HepG2 (cell line): ENCODE results near the gene SPINK5. TPM values are rescaled to one million over a fixed set of nuclear protein-coding genes. Genes with fewer than 3 reads are reported as not detected.

Source experiments
- ATAC-seq: fragments of 200-7000 bp; cut with Tn5 transposase; 3 replicates; pipeline ENCODE4 v1.9.1; 2020; ENCODE audit warnings: mild to moderate bottlenecking, moderate library complexity
- BruUV-seq: library from RNA; stranded (reverse); fragments of 400-500 nt; replicated peaks from 2 replicates; lab custom pipeline; 2021; lab: Mats Ljungman, UMichigan
- CTCF ChIA-PET: fragments of 300-600 bp; formaldehyde crosslinking; extraction: SDS; loops from one replicate; lab custom pipeline; 2021; ENCODE audit warnings: low total read pairs, inconsistent platforms, low intra/inter-chr PET ratio; lab: Yijun Ruan, JAX
- POLR2A ChIA-PET: fragments of 350-600 bp; sonication (Branson Sonifier 250); formaldehyde crosslinking; loops from one replicate; lab custom pipeline; 2020; ENCODE audit warnings: antibody characterized with exemption, inconsistent platforms; lab: Yijun Ruan, JAX
- DNase-seq: peaks from one replicate; pipeline ENCODE4 v3.0.0-alpha.2; 2015; ENCODE audit warnings: low spot score
- FAIRE-seq: peaks from 3 replicates; lab custom pipeline; 2011; peaks lifted over from hg19 to GRCh38; lab: Jason Lieb, UNC
- H2AFZ ChIP-seq: one replicate; pipeline ENCODE4 v1.6.1; 2011; ENCODE audit warnings: low read length, inconsistent platforms
- H3K27ac ChIP-seq: fragments of 300-600 bp; 3 replicates; pipeline ENCODE4 v1.8.0; 2011; ENCODE audit warnings: mixed run types, mild to moderate bottlenecking, mixed read lengths, low read length, inconsistent platforms; ENCODE audit not compliant: insufficient read depth; ENCODE audit errors: extremely low read length
- H3K27me3 ChIP-seq, 2 experiments: fragments of 200-600 bp in 1 of 2; 2 replicates in 1 of 2; 3 replicates in 1 of 2; pipeline versions ENCODE4 v1.6.0 to v1.8.0; 2011; ENCODE audit warnings: low read length in 2 of 2, mild to moderate bottlenecking in 2 of 2, moderate library complexity in 2 of 2, inconsistent platforms in 1 of 2; ENCODE audit not compliant: insufficient read depth in 2 of 2, control insufficient read depth in 1 of 2
- H3K36me3 ChIP-seq, 2 experiments: fragments of 200-600 bp in 1 of 2; replicated peaks in 1 of 2; 2 replicates in 1 of 2; 3 replicates in 1 of 2; pipeline versions ENCODE4 v1.5.1 to v1.8.0; 2011; ENCODE audit warnings: low read length in 2 of 2, inconsistent platforms in 1 of 2; ENCODE audit not compliant: insufficient read depth in 2 of 2, control insufficient read depth in 1 of 2
- H3K4me1 ChIP-seq: 2 replicates; pipeline ENCODE4 v1.5.1; 2012; ENCODE audit warnings: low read length, inconsistent platforms; ENCODE audit not compliant: insufficient read depth
- H3K4me2 ChIP-seq: 2 replicates; pipeline ENCODE4 v1.6.0; 2011; ENCODE audit warnings: low read depth, low read length, inconsistent platforms
- H3K4me3 ChIP-seq, 3 experiments: fragments of 200-600 bp in 1 of 3; sonication (generic), shearing (Covaris generic) in 1 of 3; replicated peaks in 1 of 3; 2 replicates each; pipeline ENCODE4 v1.5.1; 2011 to 2016; ENCODE audit warnings: low read length in 3 of 3, inconsistent platforms in 2 of 3, low read depth in 2 of 3, mild to moderate bottlenecking in 2 of 3, control low read depth in 1 of 3, mixed read lengths in 1 of 3; ENCODE audit not compliant: insufficient read depth in 1 of 3
- H3K79me2 ChIP-seq: one replicate; pipeline ENCODE4 v1.6.1; 2011; ENCODE audit warnings: low read length, inconsistent platforms; ENCODE audit not compliant: insufficient read depth
- H3K9ac ChIP-seq: 2 replicates; pipeline ENCODE4 v1.6.0; 2011; ENCODE audit warnings: mild to moderate bottlenecking, low read depth, low read length, inconsistent platforms; ENCODE audit not compliant: insufficient read depth
- H3K9me3 ChIP-seq: 2 replicates; pipeline ENCODE4 v1.5.1; 2012; ENCODE audit warnings: mild to moderate bottlenecking, low read length
- H4K20me1 ChIP-seq: 2 replicates; pipeline ENCODE4 v1.6.0; 2011; ENCODE audit warnings: inconsistent platforms, mild to moderate bottlenecking, low read length, moderate library complexity; ENCODE audit not compliant: insufficient read depth
- CREBL2 ChIP-seq: sonication (generic); formaldehyde crosslinking; IDR thresholded peaks from 2 replicates; pipeline ENCODE4 v1.8.1; 2023; ENCODE audit warnings: missing genetic modification reagents, mild to moderate bottlenecking, borderline replicate concordance
- EED ChIP-seq: sonication (generic); formaldehyde crosslinking; IDR thresholded peaks from 2 replicates; pipeline ENCODE4 v1.5.0; 2020; ENCODE audit warnings: mild to moderate bottlenecking, missing genetic modification reagents
- KAT8 ChIP-seq: IDR thresholded peaks from 2 replicates; pipeline ENCODE4 v1.6.1; 2016; ENCODE audit warnings: missing genetic modification reagents, missing compliant biosample characterization
- RCOR2 ChIP-seq: IDR thresholded peaks from 2 replicates; pipeline ENCODE4 v1.6.1; 2016; ENCODE audit warnings: missing biosample characterization, missing genetic modification reagents
- SPEN ChIP-seq: sonication (generic); formaldehyde crosslinking; IDR thresholded peaks from 2 replicates; pipeline ENCODE4 v1.5.1; 2020; ENCODE audit warnings: low read depth, mild to moderate bottlenecking, missing genetic modification reagents
- TCF7L2 ChIP-seq: IDR thresholded peaks from 2 replicates; pipeline ENCODE4 v1.6.1; 2011; ENCODE audit warnings: mild to moderate bottlenecking, low read depth, low read length, moderate library complexity
- THAP8 ChIP-seq: sonication (generic); formaldehyde crosslinking; IDR thresholded peaks from 2 replicates; pipeline ENCODE4 v1.5.1; 2020; ENCODE audit warnings: missing genetic modification reagents, mild to moderate bottlenecking, borderline replicate concordance
- TP53 ChIP-seq: sonication (generic); formaldehyde crosslinking; conservative IDR thresholded peaks from 2 replicates; pipeline ENCODE4 v1.4.0; 2020; ENCODE audit warnings: missing genetic modification reagents
- YY1 ChIP-seq: IDR thresholded peaks from 2 replicates; pipeline ENCODE4 v1.6.1; 2011; ENCODE audit warnings: low read length, low read depth, moderate library complexity, mild to moderate bottlenecking; ENCODE audit not compliant: insufficient read depth, insufficient replicate concordance
- ZFY ChIP-seq: sonication (generic); formaldehyde crosslinking; IDR thresholded peaks from 2 replicates; pipeline ENCODE4 v1.4.0; 2020; ENCODE audit warnings: missing genetic modification reagents
- WGBS: methylation state at CpG from one replicate; pipeline ENCODE4 v1.1.6; 2017; ENCODE audit warnings: low lambda C conversion rate; 5-methylcytosine and 5-hydroxymethylcytosine counted together
- in situ Hi-C: cut with HindIII; loops from 2 replicates; pipeline ENCODE4 v1.10.0; 2017; ENCODE audit warnings: low pct_unique_long_range_greater_than_20kb; ENCODE audit not compliant: extremely low pct_ligation_motif_present
- intact Hi-C: fragments of 100-400 bp; cut with micrococcal nuclease; formaldehyde crosslinking; loops from one replicate; pipeline ENCODE4 v1.10.0; 2022; ENCODE audit not compliant: unreplicated experiment
- polyA plus RNA-seq, 8 experiments: library from polyadenylated mRNA; depleted of rRNA in 3 of 8; stranded (reverse) in 7 of 8; unstranded in 1 of 8; fragments of >200 nt; fragmentation: Illumina TruSeq in 4 of 8; extraction: Trizol in 4 of 8; gene quantifications; 2 replicates each; pipeline versions ENCODE4 v1.2.1 to v1.2.3, GENCODE V29; 2011 to 2016; ENCODE audit warnings: low read depth in 4 of 8, missing spikeins in 1 of 8, mixed read lengths in 1 of 8; ENCODE audit not compliant: insufficient read depth in 1 of 8
- total RNA-seq, 5 experiments: library from RNA; depleted of rRNA; stranded (reverse); fragments of >200 nt; fragmentation: Illumina TruSeq; extraction: Trizol; gene quantifications; 2 replicates each; pipeline ENCODE4 v1.2.3, GENCODE V29; 2016; ENCODE audit warnings: low read depth in 1 of 5
- TF ChIP-seq, protein P1 (sequence below): sonication (generic); formaldehyde crosslinking; IDR thresholded peaks from 2 replicates; pipeline ENCODE4 v1.4.0; 2020; ENCODE audit warnings: missing genetic modification reagents, mild to moderate bottlenecking, borderline replicate concordance
- TF ChIP-seq, protein P2 (sequence below), 2 experiments: fragments of 450-650 bp in 1 of 2; sonication (generic) in 1 of 2; formaldehyde crosslinking; IDR thresholded peaks; 2 replicates each; pipeline versions ENCODE4 v1.5.0 to v1.8.0; 2020 to 2022; ENCODE audit warnings: mild to moderate bottlenecking in 1 of 2, missing genetic modification reagents in 1 of 2

Gene SPINK5
- total and polyA plus RNA-seq, 2 of the 13 experiments (the other 11 are each of a cell fraction or from before 2014, with no cell fraction given), result 0.03 TPM; not detected in 1

- DNase-seq (no peak), FAIRE-seq (no peak), ATAC-seq (no peak)
- H3K4me1 ChIP-seq, result no peaks in the 10 kb centered on the region
- CTCF ChIA-PET, result no interaction called here
- no peak overlapping the region for H3K4me3 ChIP-seq
- intact Hi-C loops, result no loop called here
- in situ Hi-C loops, result no loop called here
- no peaks in the 10 kb centered on the region for H3K27me3 ChIP-seq
- no peak overlapping the region for H3K9ac ChIP-seq
- no TSS peak for BruUV-seq
- H3K4me2 ChIP-seq, result no peak overlapping the region
- no peaks in the 10 kb centered on the region for H4K20me1 ChIP-seq
- no peak for TF ChIP-seq KAT8 (CRISPR knock-in tag)
- no peak for TF ChIP-seq EED
- TF ChIP-seq TP53, result no peak
- no peak for TF ChIP-seq CREBL2
- TF ChIP-seq YY1, result no peak
- no peak for TF ChIP-seq RCOR2
- TF ChIP-seq, protein P1, sequence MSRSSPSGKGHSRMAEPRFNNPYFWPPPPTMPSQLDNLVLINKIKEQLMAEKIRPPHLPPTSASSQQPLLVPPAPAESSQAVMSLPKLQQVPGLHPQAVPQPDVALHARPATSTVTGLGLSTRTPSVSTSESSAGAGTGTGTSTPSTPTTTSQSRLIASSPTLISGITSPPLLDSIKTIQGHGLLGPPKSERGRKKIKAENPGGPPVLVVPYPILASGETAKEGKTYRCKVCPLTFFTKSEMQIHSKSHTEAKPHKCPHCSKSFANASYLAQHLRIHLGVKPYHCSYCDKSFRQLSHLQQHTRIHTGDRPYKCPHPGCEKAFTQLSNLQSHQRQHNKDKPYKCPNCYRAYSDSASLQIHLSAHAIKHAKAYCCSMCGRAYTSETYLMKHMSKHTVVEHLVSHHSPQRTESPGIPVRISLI (CRISPR knock-in tag), result no peak
- TF ChIP-seq ZFY (CRISPR knock-in tag), result no peak
- TF ChIP-seq, protein P2, sequence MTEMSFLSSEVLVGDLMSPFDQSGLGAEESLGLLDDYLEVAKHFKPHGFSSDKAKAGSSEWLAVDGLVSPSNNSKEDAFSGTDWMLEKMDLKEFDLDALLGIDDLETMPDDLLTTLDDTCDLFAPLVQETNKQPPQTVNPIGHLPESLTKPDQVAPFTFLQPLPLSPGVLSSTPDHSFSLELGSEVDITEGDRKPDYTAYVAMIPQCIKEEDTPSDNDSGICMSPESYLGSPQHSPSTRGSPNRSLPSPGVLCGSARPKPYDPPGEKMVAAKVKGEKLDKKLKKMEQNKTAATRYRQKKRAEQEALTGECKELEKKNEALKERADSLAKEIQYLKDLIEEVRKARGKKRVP (CRISPR knock-in tag; IDR thresholded peaks at IDR 0.05), result no peak
- no peak for TF ChIP-seq SPEN (CRISPR knock-in tag)
- no peak for TF ChIP-seq THAP8
- no peak for TF ChIP-seq TCF7L2
- TF ChIP-seq, all 625 proteins: peak for 0
- no peaks in the 10 kb centered on the region for H3K79me2 ChIP-seq
- H3K27ac ChIP-seq, result no peak overlapping the region
- no peaks in the 10 kb centered on the region for H3K36me3 ChIP-seq
- POLR2A ChIA-PET, result no interaction called here
- H2AFZ ChIP-seq, result no peak overlapping the region
- no peaks in the 10 kb centered on the region for H3K9me3 ChIP-seq
- WGBS, result 2% methylated on average over 3 of the region's 3 CpGs
These were observed 36.3 kb upstream of the SPINK5 start for GRCh38 chr5:148027505-148027904.
